Upper lobe of left lung (tissue), 6 donors: Measurements from ENCODE around the gene ASTN1. TPM values are rescaled to one million over a fixed set of nuclear protein-coding genes. Genes with fewer than 3 reads are reported as not detected.

Source experiments
- ATAC-seq, 2 donors: fragments of 200-7000 bp; cut with Tn5 transposase; one replicate each; pipeline ENCODE4 v1.9.1; 2022; ENCODE audit warnings: mild to moderate bottlenecking in 2 of 2, moderate library complexity in 2 of 2; ENCODE audit not compliant: low FRiP score in 2 of 2
- DNase-seq, 2 donors: peaks; one replicate each; pipeline ENCODE4 v3.0.0-alpha.2; 2019 to 2020
- H3K27ac ChIP-seq, 4 donors: fragments of 200-600 bp; sonication (generic); one replicate each; pipeline ENCODE4 v1.5.1; 2016 to 2019
- H3K27me3 ChIP-seq, 4 donors: fragments of 200-600 bp; sonication (generic); one replicate each; pipeline ENCODE4 v1.5.1; 2017 to 2019
- H3K36me3 ChIP-seq, 4 donors: fragments of 200-600 bp; sonication (generic); one replicate each; pipeline ENCODE4 v1.5.1; 2016 to 2019
- H3K4me1 ChIP-seq, 4 donors: fragments of 200-600 bp; sonication (generic); one replicate each; pipeline ENCODE4 v1.5.1; 2018 to 2019
- H3K4me3 ChIP-seq, 4 donors: fragments of 200-600 bp; sonication (generic); one replicate each; pipeline ENCODE4 v1.5.1; 2017 to 2019; ENCODE audit warnings: mild to moderate bottlenecking in 2 of 4, moderate library complexity in 1 of 4
- H3K9me3 ChIP-seq, 4 donors: fragments of 200-600 bp; sonication (generic); one replicate each; pipeline ENCODE4 v1.5.1; 2018 to 2019
- CTCF ChIP-seq, 6 experiments: fragments of 450-650 bp in 4 of 6; fragments of 200-600 bp in 2 of 6; sonication (generic) in 2 of 6; IDR thresholded peaks; one replicate each; pipeline ENCODE4 v1.5.1; 2016 to 2019; ENCODE audit warnings: antibody characterized with exemption in 6 of 6
- EP300 ChIP-seq, 4 donors: sonication (generic); formaldehyde crosslinking; IDR thresholded peaks; one replicate each; pipeline ENCODE4 v1.5.1; 2017; ENCODE audit warnings: antibody characterized with exemption in 4 of 4, control low read depth in 2 of 4
- POLR2A ChIP-seq, 4 donors: fragments of 450-650 bp; IDR thresholded peaks; one replicate each; pipeline ENCODE4 v1.5.1; 2016 to 2017; ENCODE audit warnings: antibody characterized with exemption in 4 of 4, mild to moderate bottlenecking in 2 of 4
- POLR2AphosphoS5 ChIP-seq, 2 donors: sonication (generic); formaldehyde crosslinking; IDR thresholded peaks; one replicate each; pipeline ENCODE4 v1.5.1; 2017; ENCODE audit warnings: antibody characterized with exemption in 2 of 2
- WGBS, 2 donors: methylation state at CpG; one replicate each; pipeline ENCODE4 v1.1.5; 2017 to 2018; 5-methylcytosine and 5-hydroxymethylcytosine counted together
- total RNA-seq, 6 donors: library from RNA; depleted of rRNA in 4 of 6; stranded (reverse); fragments of >200 nt in 4 of 6; gene quantifications; one replicate each; pipeline versions ENCODE4 v1.1.0 to v1.2.1, GENCODE V29; 2016 to 2021
- donor health status: DM: no; HTN: no; CAD: no; lungs with moderate emphysema.
- donor health status: DM: no; HTN: yes; CAD: no; lungs with severe emphysema.

Gene ASTN1
- total RNA-seq, 6 donors from 2014 or later = 0.15 to 1.0 (median 0.32) TPM; not detected in 2

GRCh38 chr1:177132141-177132540 is 32.4 kb downstream of the ASTN1 start:
- no peak for DNase-seq
- TF ChIP-seq POLR2AphosphoS5 (IDR thresholded peaks at IDR 0.05) (no peak), EP300 (IDR thresholded peaks at IDR 0.05) (no peak), POLR2A (IDR thresholded peaks at IDR 0.05) (no peak), CTCF (IDR thresholded peaks at IDR 0.05) (no peak)
- no peak for ATAC-seq
- no peak overlapping the region for H3K4me3 ChIP-seq
- H3K9me3 ChIP-seq = no peaks in the 10 kb centered on the region
- H3K27me3 ChIP-seq = no peaks in the 10 kb centered on the region
- 72 to 83% methylated on average over 2 of the region's 2 CpGs for WGBS, 2 donors
- no peaks in the 10 kb centered on the region for H3K36me3 ChIP-seq
- no peak overlapping the region for H3K27ac ChIP-seq
- H3K4me1 ChIP-seq = no peaks in the 10 kb centered on the region

- Histone ChIP-seq H3K27me3 (no peaks in the 10 kb centered on the region), H3K4me1 (no peaks in the 10 kb centered on the region), H3K36me3 (no peaks in the 10 kb centered on the region), H3K27ac (no peak overlapping the region), H3K4me3 (no peak overlapping the region), H3K9me3 (no peaks in the 10 kb centered on the region)
- ATAC-seq (no peak), DNase-seq (no peak)
- TF ChIP-seq POLR2A (IDR thresholded peaks at IDR 0.05) = no peak
- no peak for TF ChIP-seq POLR2AphosphoS5 (IDR thresholded peaks at IDR 0.05)
- no peak for TF ChIP-seq CTCF (IDR thresholded peaks at IDR 0.05)
- no peak for TF ChIP-seq EP300 (IDR thresholded peaks at IDR 0.05)
- 52 to 61% methylated on average over 4 of the region's 4 CpGs for WGBS, 2 donors
Measured at GRCh38 chr1:177131723-177132122, 32.8 kb downstream of the ASTN1 start.

GRCh38 chr1:177130451-177130945 is 34.0 kb downstream of the ASTN1 start:
- no peaks in the 10 kb centered on the region for H3K27me3 ChIP-seq
- ATAC-seq = no peak

GRCh38 chr1:177128665-177129281 is 35.7 kb downstream of the ASTN1 start:
- Histone ChIP-seq H3K9me3 (no peaks in the 10 kb centered on the region), H3K27ac (no peak overlapping the region), H3K4me1 (no peaks in the 10 kb centered on the region), H3K36me3 (no peaks in the 10 kb centered on the region), H3K4me3 (no peak overlapping the region), H3K27me3 (no peaks in the 10 kb centered on the region)
- no peak for ATAC-seq
- DNase-seq = no peak
- TF ChIP-seq EP300 (IDR thresholded peaks at IDR 0.05) = no peak
- no peak for TF ChIP-seq CTCF (IDR thresholded peaks at IDR 0.05)
- TF ChIP-seq POLR2A (IDR thresholded peaks at IDR 0.05) = no peak
- TF ChIP-seq POLR2AphosphoS5 (IDR thresholded peaks at IDR 0.05) = no peak
- 78 to 82% methylated on average over 4 of the region's 4 CpGs for whole genome bisulfite sequencing, 2 donors

More at GRCh38 chr1:177130451-177130945, 34.0 kb downstream of the ASTN1 start:
- Histone ChIP-seq H3K36me3 (no peaks in the 10 kb centered on the region), H3K27ac (no peak overlapping the region), H3K4me1 (no peaks in the 10 kb centered on the region), H3K9me3 (no peaks in the 10 kb centered on the region), H3K4me3 (no peak overlapping the region)
- TF ChIP-seq POLR2AphosphoS5 (IDR thresholded peaks at IDR 0.05) (no peak), CTCF (IDR thresholded peaks at IDR 0.05) (no peak), POLR2A (IDR thresholded peaks at IDR 0.05) (no peak), EP300 (IDR thresholded peaks at IDR 0.05) (no peak)
- 81 to 83% methylated on average over 5 of the region's 5 CpGs for WGBS, 2 donors
- DNase-seq = no peak

GRCh38 chr1:177126267-177126666 is 38.2 kb downstream of the ASTN1 start:
- Histone ChIP-seq H3K27me3 (no peaks in the 10 kb centered on the region), H3K4me1 (no peaks in the 10 kb centered on the region), H3K36me3 (no peaks in the 10 kb centered on the region), H3K4me3 (no peak overlapping the region), H3K27ac (no peak overlapping the region), H3K9me3 (no peaks in the 10 kb centered on the region)
- 42 to 51% methylated on average over 3 of the region's 3 CpGs for WGBS, 2 donors
- DNase-seq (no peak), ATAC-seq (no peak)
- TF ChIP-seq POLR2A (IDR thresholded peaks at IDR 0.05) (no peak), CTCF (IDR thresholded peaks at IDR 0.05) (no peak), EP300 (IDR thresholded peaks at IDR 0.05) (no peak), POLR2AphosphoS5 (IDR thresholded peaks at IDR 0.05) (no peak)
